BLaER1 treated with 17β-estradiol and CSF1 and Interleukin-3, amounts not matched to agents 10 nM and 100 nM (cell line): ENCODE results near the gene TNFAIP2.

Experiments used
- H3K27ac ChIP-seq, 11 experiments: shearing (Covaris generic); formaldehyde crosslinking; 2 replicates each; pipeline ENCODE4 v1.8.1; 2022
- H3K27me3 ChIP-seq, 11 experiments: shearing (Covaris generic); formaldehyde crosslinking; 2 replicates each; pipeline ENCODE4 v1.8.1; 2022
- H3K36me3 ChIP-seq, 11 experiments: shearing (Covaris generic); formaldehyde crosslinking; 2 replicates each; pipeline ENCODE4 v1.8.1; 2022
- H3K4me1 ChIP-seq, 10 experiments: shearing (Covaris generic); formaldehyde crosslinking; 2 replicates each; pipeline ENCODE4 v1.8.1; 2022
- H3K4me2 ChIP-seq, 11 experiments: shearing (Covaris generic); formaldehyde crosslinking; 2 replicates each; pipeline ENCODE4 v1.8.1; 2022
- H3K4me3 ChIP-seq, 10 experiments: shearing (Covaris generic); formaldehyde crosslinking; 2 replicates each; pipeline ENCODE4 v1.8.1; 2022
- H3K9ac ChIP-seq, 11 experiments: shearing (Covaris generic); formaldehyde crosslinking; 2 replicates each; pipeline ENCODE4 v1.8.1; 2022
- H3K9me3 ChIP-seq, 11 experiments: shearing (Covaris generic); formaldehyde crosslinking; replicated peaks in 1 of 11; 2 replicates each; pipeline ENCODE4 v1.8.1; 2022
- H4K20me1 ChIP-seq, 11 experiments: shearing (Covaris generic); formaldehyde crosslinking; 2 replicates each; pipeline ENCODE4 v1.8.1; 2022
- Cebpa-rat ChIP-seq, 11 experiments: shearing (Covaris generic); IDR thresholded peaks; 2 replicates each; pipeline ENCODE4 v1.8.1; 2022

Gene TNFAIP2

DNA sequence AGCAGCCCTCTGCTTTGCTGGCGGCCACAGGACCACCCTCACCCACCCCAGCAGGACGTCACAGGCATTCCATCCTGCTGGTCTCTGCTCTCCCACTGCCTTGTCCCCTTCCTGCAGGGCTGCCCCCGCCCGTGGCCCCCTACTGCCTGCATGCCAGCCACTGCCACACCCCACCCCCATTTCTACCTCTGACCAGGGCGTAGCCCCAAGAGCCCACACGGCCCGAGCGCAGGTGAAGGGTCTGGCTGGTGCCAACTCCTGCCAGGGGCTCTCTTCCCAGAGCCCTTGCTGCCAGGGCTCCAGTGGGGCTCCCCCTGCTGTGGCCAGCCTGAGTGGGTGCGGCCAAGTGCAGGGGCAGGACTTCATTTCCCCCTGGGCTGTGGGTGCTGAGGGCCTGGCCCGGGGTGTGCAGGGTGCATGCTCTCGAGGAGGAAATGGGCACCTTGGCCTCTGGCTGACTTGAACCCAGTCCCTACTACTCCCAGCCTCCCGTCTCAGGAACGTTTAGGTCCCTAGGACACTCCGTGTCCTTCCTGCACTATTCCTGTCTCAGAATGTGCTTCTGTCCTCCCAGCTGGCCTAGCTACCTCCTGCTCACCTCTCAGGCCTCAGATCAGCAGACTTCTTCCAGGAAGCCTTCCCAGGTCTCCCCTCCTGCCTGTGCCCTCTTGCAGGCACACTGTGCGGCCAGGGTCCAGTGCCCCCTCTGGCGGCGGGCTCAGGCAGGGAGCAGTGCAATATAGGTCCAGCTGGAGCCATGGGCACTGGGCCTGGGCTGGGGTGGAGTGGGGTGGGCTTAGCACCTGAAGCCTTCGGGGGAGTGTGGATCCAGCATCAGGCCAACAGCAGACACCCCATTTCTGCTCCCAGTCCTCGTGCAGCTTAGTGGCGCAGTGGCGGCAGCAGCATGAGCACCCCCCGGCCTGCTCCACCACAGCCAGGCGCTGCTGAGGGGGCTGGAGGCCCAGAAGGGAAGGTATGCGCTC lies 37.9 kb upstream of the TNFAIP2 start:
- H3K9me3 ChIP-seq, result peaks cover 0 to 5% (median 0%) of the 10 kb centered on the region in 11 experiments; a peak in 2 of 22 replicates
- no peak overlapping the region for H3K9ac ChIP-seq
- H3K4me2 ChIP-seq, result no peak overlapping the region
- no peaks in the 10 kb centered on the region; a peak in 1 of 22 replicates for H3K27me3 ChIP-seq
- no peak overlapping the region for H3K27ac ChIP-seq
- TF ChIP-seq Cebpa-rat (IDR thresholded peaks at IDR 0.05), result no peak
- H3K4me1 ChIP-seq, result peaks cover under 1 to 33% (median 27%) of the 10 kb centered on the region in 10 experiments; a peak in 19 of 20 replicates
- no peak overlapping the region for H3K4me3 ChIP-seq
- no peaks in the 10 kb centered on the region; a peak in 1 of 22 replicates for H4K20me1 ChIP-seq
- H3K36me3 ChIP-seq, result no peaks in the 10 kb centered on the region

DNA sequence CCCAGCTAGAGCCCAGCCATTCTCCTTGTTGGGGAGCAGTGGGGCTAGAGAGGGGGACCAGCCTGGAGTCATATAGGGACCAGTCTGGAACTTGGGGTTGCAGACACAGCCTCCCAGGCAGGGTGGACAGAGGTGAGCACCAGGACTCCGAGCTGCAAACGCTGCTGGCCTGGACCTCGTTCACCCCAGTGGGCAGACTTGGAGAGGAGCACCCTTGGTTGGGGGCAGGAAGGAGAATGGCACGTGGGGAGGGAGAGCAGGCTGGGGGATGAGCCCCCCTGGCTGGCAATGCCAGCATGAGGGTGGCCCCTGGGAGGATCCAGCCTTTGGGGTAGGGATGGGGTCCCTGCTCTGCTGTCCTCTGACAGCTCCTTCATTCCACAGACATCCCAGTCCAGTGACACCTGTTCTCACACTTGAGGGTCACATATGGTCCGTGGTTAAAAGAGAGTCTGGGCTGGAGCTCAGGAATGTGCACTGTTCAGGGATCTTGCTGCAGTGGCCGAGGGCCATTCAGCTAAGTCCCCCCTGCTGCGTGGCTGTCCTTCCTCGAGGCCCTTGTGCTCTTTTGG lies 36.4 kb upstream of the TNFAIP2 start:
- no peak overlapping the region for H3K4me2 ChIP-seq
- no peak overlapping the region for H3K27ac ChIP-seq
- peaks cover 10 to 46% (median 39%) of the 10 kb centered on the region in 10 experiments; a peak in 19 of 20 replicates for H3K4me1 ChIP-seq
- no peaks in the 10 kb centered on the region for H3K36me3 ChIP-seq
- no peak overlapping the region for H3K9ac ChIP-seq
- H3K9me3 ChIP-seq, result peaks cover 0 to 5% (median 0%) of the 10 kb centered on the region in 11 experiments; a peak in 2 of 22 replicates
- H3K27me3 ChIP-seq, result no peaks in the 10 kb centered on the region; a peak in 1 of 22 replicates
- H3K4me3 ChIP-seq, result no peak overlapping the region
- TF ChIP-seq Cebpa-rat (IDR thresholded peaks at IDR 0.05), result no peak
- no peaks in the 10 kb centered on the region; a peak in 1 of 22 replicates for H4K20me1 ChIP-seq

DNA sequence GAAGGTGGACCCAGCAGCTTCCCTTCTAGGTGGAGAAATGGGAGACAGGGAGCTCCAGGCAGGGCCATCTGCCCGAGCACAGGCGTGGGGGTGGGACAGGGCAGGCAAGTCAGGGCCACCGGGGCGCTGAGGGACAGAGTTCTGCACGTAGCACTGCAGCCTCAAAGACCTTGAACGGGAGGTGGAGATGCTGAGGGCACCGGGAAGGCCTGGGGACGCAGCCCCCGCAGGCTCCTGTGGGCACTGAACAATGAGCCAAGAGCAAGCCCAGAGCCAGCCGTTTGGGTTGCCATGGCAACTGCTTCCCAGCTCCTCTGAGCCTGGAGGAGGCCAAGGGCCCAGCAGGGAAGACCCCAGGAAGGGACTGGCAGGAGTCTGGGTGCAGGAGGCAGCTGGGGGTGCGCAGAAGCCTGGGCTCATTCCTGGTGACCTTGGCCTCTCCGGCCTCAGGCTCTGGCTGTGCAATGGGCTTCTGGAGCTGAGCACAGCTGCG lies 35.9 kb upstream of the TNFAIP2 start:
- H4K20me1 ChIP-seq, result no peaks in the 10 kb centered on the region; a peak in 1 of 22 replicates
- H3K9ac ChIP-seq, result no peak overlapping the region
- H3K27me3 ChIP-seq, result no peaks in the 10 kb centered on the region; a peak in 1 of 22 replicates
- no peak for TF ChIP-seq Cebpa-rat (IDR thresholded peaks at IDR 0.05)
- H3K9me3 ChIP-seq, result peaks cover 0 to 5% (median 0%) of the 10 kb centered on the region in 11 experiments; a peak in 2 of 22 replicates
- H3K4me3 ChIP-seq, result no peak overlapping the region
- no peaks in the 10 kb centered on the region for H3K36me3 ChIP-seq
- no peak overlapping the region for H3K27ac ChIP-seq
- H3K4me1 ChIP-seq, result peaks cover 10 to 49% (median 41%) of the 10 kb centered on the region in 10 experiments; a peak in 19 of 20 replicates
- 0 out of 22 replicates have a peak overlapping the region, but pooled peaks of 1 of the 11 experiments have one; percentile 96 for H3K4me2 ChIP-seq

DNA sequence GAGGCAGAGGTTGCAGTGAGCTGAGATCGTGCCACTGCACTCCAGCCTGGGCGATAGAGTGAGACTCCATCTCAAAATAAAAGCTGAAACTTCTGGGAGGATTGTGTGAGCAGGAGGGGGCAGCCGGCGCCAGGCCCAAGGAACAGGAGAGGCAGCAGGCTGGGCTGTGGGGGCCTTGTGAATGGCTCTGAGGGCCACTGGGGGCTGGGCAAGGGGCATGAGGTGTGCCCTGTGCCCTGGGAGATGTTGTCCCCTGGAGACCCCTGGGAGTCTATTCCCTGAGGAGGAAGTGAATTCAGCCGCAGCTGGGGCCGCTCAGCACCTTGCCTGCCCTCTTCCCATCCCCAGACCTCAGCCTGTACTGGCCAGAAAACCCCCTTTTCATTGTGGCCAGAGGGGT lies 34.3 kb upstream of the TNFAIP2 start:
- peaks cover 0 to 4% (median 0%) of the 10 kb centered on the region in 11 experiments; a peak in 1 of 22 replicates for H4K20me1 ChIP-seq
- peaks cover 11 to 54% (median 44%) of the 10 kb centered on the region in 10 experiments; a peak in 19 of 20 replicates for H3K4me1 ChIP-seq
- no peak for TF ChIP-seq Cebpa-rat (IDR thresholded peaks at IDR 0.05)
- peak overlapping the region in 6 of 11 experiments; percentile 12 to 47 (median 32); a peak in 7 of 22 replicates for H3K9ac ChIP-seq
- no peak overlapping the region; a peak in 1 of 20 replicates for H3K4me3 ChIP-seq
- H3K36me3 ChIP-seq, result no peaks in the 10 kb centered on the region
- peak overlapping the region in 10 of 11 experiments; percentile 89 to 100 (median 96); a peak in 21 of 22 replicates for H3K4me2 ChIP-seq
- peak overlapping the region in 1 of 11 experiments; percentile 25; a peak in 1 of 22 replicates for H3K27ac ChIP-seq
- no peaks in the 10 kb centered on the region; a peak in 1 of 22 replicates for H3K27me3 ChIP-seq
- H3K9me3 ChIP-seq, result peaks cover 0 to 5% (median 0%) of the 10 kb centered on the region in 11 experiments; a peak in 2 of 22 replicates

GRCh38 chr14:103089386-103090335 lies 33.6 kb upstream of the TNFAIP2 start:
- Histone ChIP-seq H3K27ac (peak overlapping the region in 2 of 11 experiments; percentile 15 to 25; a peak in 1 of 22 replicates), H3K36me3 (no peaks in the 10 kb centered on the region), H3K9ac (peak overlapping the region in 6 of 11 experiments; percentile 12 to 47 (median 32); a peak in 7 of 22 replicates), H3K27me3 (no peaks in the 10 kb centered on the region), H4K20me1 (peaks cover 0 to 7% (median 0%) of the 10 kb centered on the region in 11 experiments; a peak in 1 of 22 replicates), H3K4me2 (peak overlapping the region; percentile 10 to 100 (median 96); a peak in 21 of 22 replicates), H3K4me3 (no peak overlapping the region; a peak in 1 of 20 replicates), H3K9me3 (no peaks in the 10 kb centered on the region), H3K4me1 (peaks cover 19 to 61% (median 51%) of the 10 kb centered on the region in 10 experiments)
- no peak for TF ChIP-seq Cebpa-rat (IDR thresholded peaks at IDR 0.05)

GRCh38 chr14:103090481-103091020 lies 32.7 kb upstream of the TNFAIP2 start:
- H3K27ac ChIP-seq, result no peak overlapping the region

DNA sequence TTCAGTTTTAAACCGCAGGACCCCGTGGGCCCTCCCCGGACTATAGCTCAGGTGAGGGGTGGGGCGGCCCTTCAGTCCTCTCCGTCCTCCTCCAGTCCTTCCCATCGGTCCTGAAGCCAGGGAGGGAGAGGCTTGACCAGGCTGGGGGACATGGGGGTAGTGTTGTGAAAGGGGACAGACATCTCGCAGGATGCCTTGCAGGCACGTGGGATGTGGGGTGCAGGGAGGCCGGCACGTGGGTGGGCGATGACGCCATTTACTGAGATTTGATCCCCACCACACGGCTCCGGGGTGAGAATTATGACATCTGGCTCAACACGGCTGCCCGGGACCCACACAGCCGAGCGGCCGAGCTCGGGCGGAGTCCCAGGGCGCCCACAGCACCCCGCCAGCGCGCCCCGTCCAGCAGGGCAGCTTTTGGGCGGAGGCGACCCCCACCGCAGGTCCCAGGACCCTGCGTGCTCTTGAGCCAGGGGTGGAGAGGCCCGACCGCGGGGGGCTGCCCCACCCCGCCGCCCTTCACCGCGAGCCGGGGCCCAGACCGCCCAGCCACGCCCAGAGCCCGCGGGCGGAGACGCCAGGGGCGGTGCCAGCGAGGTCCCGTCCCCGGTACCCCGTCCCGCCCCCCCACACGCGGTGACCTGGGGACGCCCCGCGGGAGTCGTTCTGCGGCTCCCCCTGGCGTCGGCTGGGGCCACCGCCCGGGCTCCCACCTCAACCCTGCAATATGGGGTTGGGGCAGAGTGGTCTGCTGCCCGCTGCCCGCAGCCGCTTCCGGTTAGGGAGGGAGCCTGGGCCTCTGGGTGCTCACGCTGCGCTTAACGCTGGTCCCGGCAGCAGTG lies 32.0 kb upstream of the TNFAIP2 start:
- H4K20me1 ChIP-seq, result peaks cover 0 to 7% (median 0%) of the 10 kb centered on the region in 11 experiments; a peak in 1 of 22 replicates
- H3K27me3 ChIP-seq, result no peaks in the 10 kb centered on the region
- no peak for TF ChIP-seq Cebpa-rat (IDR thresholded peaks at IDR 0.05)
- H3K4me3 ChIP-seq, result peak overlapping the region; percentile 45 to 71 (median 59)
- peaks cover 22 to 64% (median 54%) of the 10 kb centered on the region in 10 experiments for H3K4me1 ChIP-seq
- H3K27ac ChIP-seq, result peak overlapping the region in 10 of 11 experiments; percentile 48 to 73 (median 60); a peak in 19 of 22 replicates
- H3K9me3 ChIP-seq, result no peaks in the 10 kb centered on the region
- H3K4me2 ChIP-seq, result peak overlapping the region; percentile 89 to 100 (median 96)
- no peaks in the 10 kb centered on the region for H3K36me3 ChIP-seq
- H3K9ac ChIP-seq, result peak overlapping the region; percentile 59 to 79 (median 73)

More at GRCh38 chr14:103090481-103091020, 32.7 kb upstream of the TNFAIP2 start:
- peaks cover 22 to 64% (median 54%) of the 10 kb centered on the region in 10 experiments for H3K4me1 ChIP-seq
- H4K20me1 ChIP-seq, result peaks cover 0 to 7% (median 0%) of the 10 kb centered on the region in 11 experiments; a peak in 1 of 22 replicates
- peak overlapping the region; percentile 89 to 100 (median 96) for H3K4me2 ChIP-seq
- H3K36me3 ChIP-seq, result no peaks in the 10 kb centered on the region
- no peaks in the 10 kb centered on the region for H3K9me3 ChIP-seq
- no peak for TF ChIP-seq Cebpa-rat (IDR thresholded peaks at IDR 0.05)
- H3K27me3 ChIP-seq, result no peaks in the 10 kb centered on the region
- H3K9ac ChIP-seq, result peak overlapping the region in 5 of 11 experiments; percentile 59 to 79 (median 74); a peak in 8 of 22 replicates
- peak overlapping the region in 5 of 10 experiments; percentile 49 to 71 (median 59); a peak in 4 of 20 replicates for H3K4me3 ChIP-seq
